Prostate gland (tissue), 2 donors: Measurements from ENCODE around the gene VAMP1.

Source experiments
- POLR2A ChIP-seq: fragments of 450-650 bp; IDR thresholded peaks from one replicate; pipeline ENCODE4 v1.6.1; 2016; ENCODE audit warnings: antibody characterized with exemption, mild to moderate bottlenecking
- POLR2AphosphoS5 ChIP-seq: sonication (generic); formaldehyde crosslinking; IDR thresholded peaks from one replicate; pipeline ENCODE4 v1.6.1; 2017; ENCODE audit warnings: antibody characterized with exemption
- TF ChIP-seq, protein P1 (sequence below), 4 experiments: fragments of 200-600 bp in 2 of 4; fragments of 450-650 bp in 2 of 4; sonication (generic) in 2 of 4; IDR thresholded peaks; 1 replicate in 3 of 4; 2 replicates in 1 of 4; pipeline ENCODE4 v1.5.1; 2016 to 2019; ENCODE audit warnings: antibody characterized with exemption in 4 of 4, mild to moderate bottlenecking in 2 of 4, moderate library complexity in 2 of 4

DNA sequence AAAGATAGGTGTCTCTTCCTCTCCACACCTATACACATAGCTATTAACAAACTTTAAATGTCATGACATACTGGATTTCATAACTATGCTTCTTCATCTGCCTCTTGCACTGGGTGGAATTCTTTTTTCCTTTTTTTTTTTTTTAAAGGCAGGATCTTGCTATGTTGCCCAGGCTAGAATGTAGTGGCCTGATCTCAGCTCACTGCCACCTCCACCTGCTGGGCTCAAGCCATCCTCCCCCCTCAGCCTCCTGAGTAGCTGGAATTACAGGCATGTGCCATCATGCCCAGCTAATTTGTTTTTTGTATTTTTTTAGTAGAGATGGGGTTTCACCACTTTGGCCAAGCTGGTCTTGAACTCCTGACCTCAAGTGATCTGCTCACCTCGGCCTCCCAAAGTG is 17.8 kb upstream of the VAMP1 start:
- TF ChIP-seq, protein P1, sequence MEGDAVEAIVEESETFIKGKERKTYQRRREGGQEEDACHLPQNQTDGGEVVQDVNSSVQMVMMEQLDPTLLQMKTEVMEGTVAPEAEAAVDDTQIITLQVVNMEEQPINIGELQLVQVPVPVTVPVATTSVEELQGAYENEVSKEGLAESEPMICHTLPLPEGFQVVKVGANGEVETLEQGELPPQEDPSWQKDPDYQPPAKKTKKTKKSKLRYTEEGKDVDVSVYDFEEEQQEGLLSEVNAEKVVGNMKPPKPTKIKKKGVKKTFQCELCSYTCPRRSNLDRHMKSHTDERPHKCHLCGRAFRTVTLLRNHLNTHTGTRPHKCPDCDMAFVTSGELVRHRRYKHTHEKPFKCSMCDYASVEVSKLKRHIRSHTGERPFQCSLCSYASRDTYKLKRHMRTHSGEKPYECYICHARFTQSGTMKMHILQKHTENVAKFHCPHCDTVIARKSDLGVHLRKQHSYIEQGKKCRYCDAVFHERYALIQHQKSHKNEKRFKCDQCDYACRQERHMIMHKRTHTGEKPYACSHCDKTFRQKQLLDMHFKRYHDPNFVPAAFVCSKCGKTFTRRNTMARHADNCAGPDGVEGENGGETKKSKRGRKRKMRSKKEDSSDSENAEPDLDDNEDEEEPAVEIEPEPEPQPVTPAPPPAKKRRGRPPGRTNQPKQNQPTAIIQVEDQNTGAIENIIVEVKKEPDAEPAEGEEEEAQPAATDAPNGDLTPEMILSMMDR (IDR thresholded peaks at IDR 0.05): no peak
- TF ChIP-seq POLR2A: no peak
- TF ChIP-seq POLR2AphosphoS5: no peak
